HL-60/S4 treated with retinoic acid at 250 ng/mL for 4 days and 3 days (cell line): Measurements from ENCODE around the gene CHST2.
"Not testable (repeated sequence)": the region's sequence is repeated elsewhere in the genome, so short reads cannot be mapped to it uniquely, and the experiment has no call there.

Experiments
- in situ Hi-C: fragments of 300-500 bp; cut with MboI; formaldehyde crosslinking; loops from 2 replicates; pipeline ENCODE4 v1.7.0; 2022; ENCODE audit warnings: low sequenced_read_pairs

CHST2 gene

GRCh38 chr3:143119009-143119914, at the start of gene CHST2:
Gene CHST2, plus strand, starts transcription at chr3:143119771. Its CDS starts 1,046 bp downstream, at chr3:143120817.
- in situ Hi-C loops = no loop called here

GRCh38 chr3:143070977-143071551, 48.5 kb upstream of the CHST2 start:
- in situ Hi-C loops = no loop called here

- in situ Hi-C loops = no loop called here
Measured at GRCh38 chr3:143071776-143072175, 47.8 kb upstream of the CHST2 start.

- in situ Hi-C loops = not testable (repeated sequence)
Measured at GRCh38 chr3:143072298-143073020, 47.1 kb upstream of the CHST2 start.

- in situ Hi-C loops = not testable (repeated sequence)
Measured at GRCh38 chr3:143073541-143073940, 46.0 kb upstream of the CHST2 start.

- in situ Hi-C loops = not testable (repeated sequence)
Measured at GRCh38 chr3:143073983-143074382, 45.6 kb upstream of the CHST2 start.

- in situ Hi-C loops = no loop called here
Measured at GRCh38 chr3:143078883-143079282, 40.7 kb upstream of the CHST2 start.

- in situ Hi-C loops = no loop called here
Measured at GRCh38 chr3:143080196-143080595, 39.4 kb upstream of the CHST2 start.

- in situ Hi-C loops = no loop called here
Measured at GRCh38 chr3:143081365-143081764, 38.2 kb upstream of the CHST2 start.

GRCh38 chr3:143081844-143082778, 37.5 kb upstream of the CHST2 start:
- in situ Hi-C loops = no loop called here

GRCh38 chr3:143083781-143084180, 35.8 kb upstream of the CHST2 start:
- in situ Hi-C loops = no loop called here

GRCh38 chr3:143084856-143085731, 34.5 kb upstream of the CHST2 start:
- in situ Hi-C loops = no loop called here

- in situ Hi-C loops = no loop called here
Measured at GRCh38 chr3:143088835-143089234, 30.7 kb upstream of the CHST2 start.

GRCh38 chr3:143089965-143090364, 29.6 kb upstream of the CHST2 start:
- in situ Hi-C loops = no loop called here

GRCh38 chr3:143090486-143090885, 29.1 kb upstream of the CHST2 start:
- in situ Hi-C loops = no loop called here

GRCh38 chr3:143090976-143091837, 28.4 kb upstream of the CHST2 start:
- in situ Hi-C loops = no loop called here

- in situ Hi-C loops = no loop called here
Measured at GRCh38 chr3:143092191-143092590, 27.4 kb upstream of the CHST2 start.

GRCh38 chr3:143095813-143096212, 23.8 kb upstream of the CHST2 start:
- in situ Hi-C loops = no loop called here
